Daoy (cell line): ENCODE measurements around the gene AMELX. TPM values are rescaled to one million over a fixed set of nuclear protein-coding genes. Genes with fewer than 3 reads are reported as not detected.

ENCODE experiments used
- DNase-seq: peaks from one replicate; pipeline ENCODE4 v3.0.0-alpha.2; 2015; ENCODE audit warnings: low read depth
- total RNA-seq: library from RNA; depleted of rRNA; stranded (reverse); fragments of >200 nt; shearing (Covaris generic); gene quantifications from 2 replicates; pipeline ENCODE4 v1.2.3, GENCODE V29; 2014; rRNA removed

The AMELX gene
- total RNA-seq, result not detected in 2 replicates

GRCh38 chrX:11293113-11293512, at the start of gene AMELX:
TSS of gene AMELX (plus strand) at chrX:11293413. CDS start at chrX:11294789, 1,376 bp downstream.
- DNase-seq, result no peak

GRCh38 chrX:11244636-11245035, 48.6 kb upstream of the AMELX start:
- no peak for DNase-seq

GRCh38 chrX:11254417-11255109, 38.6 kb upstream of the AMELX start:
- DNase-seq, result no peak

DNA sequence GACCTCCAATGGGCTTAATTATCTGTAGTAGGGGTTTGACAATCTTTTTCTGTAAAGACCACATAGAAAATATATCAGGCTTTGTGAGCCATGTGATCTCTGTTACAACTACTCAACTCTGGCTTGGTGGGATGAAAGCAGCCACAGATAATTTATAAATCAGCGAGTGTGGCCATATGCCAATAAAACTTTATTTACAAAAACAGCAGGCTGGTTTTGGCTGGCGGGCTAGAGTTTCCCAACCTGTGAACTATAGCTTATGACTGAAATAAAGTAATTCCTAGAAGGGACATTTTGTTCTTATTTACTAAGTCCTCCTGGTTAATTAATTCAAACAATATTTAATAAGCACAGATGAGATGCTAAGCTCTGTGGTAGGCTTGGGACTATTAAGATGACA, 35.9 kb upstream of the AMELX start:
- DNase-seq, result no peak

DNA sequence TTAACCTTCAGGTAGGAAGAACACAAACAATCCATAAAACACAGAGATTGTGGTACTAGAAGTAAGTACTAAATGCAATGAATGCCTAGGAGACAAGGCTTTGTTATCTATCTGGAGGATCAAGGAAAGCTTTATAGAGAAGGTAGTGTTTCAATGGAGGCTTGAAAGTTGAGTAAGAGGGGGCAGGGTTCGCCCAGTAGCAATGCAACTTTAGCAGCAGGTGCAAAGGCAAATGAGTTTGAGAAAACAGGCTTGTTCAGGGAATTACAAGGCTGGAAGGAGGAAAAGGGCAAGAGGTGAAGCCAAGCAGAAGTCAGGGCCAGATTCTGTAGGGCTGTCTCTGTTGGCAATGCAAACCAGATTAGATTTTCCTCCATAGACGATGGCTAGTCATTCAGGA, 35.5 kb upstream of the AMELX start:
- no peak for DNase-seq

- no peak for DNase-seq
Measured at GRCh38 chrX:11259437-11259836, 33.8 kb upstream of the AMELX start.

DNA sequence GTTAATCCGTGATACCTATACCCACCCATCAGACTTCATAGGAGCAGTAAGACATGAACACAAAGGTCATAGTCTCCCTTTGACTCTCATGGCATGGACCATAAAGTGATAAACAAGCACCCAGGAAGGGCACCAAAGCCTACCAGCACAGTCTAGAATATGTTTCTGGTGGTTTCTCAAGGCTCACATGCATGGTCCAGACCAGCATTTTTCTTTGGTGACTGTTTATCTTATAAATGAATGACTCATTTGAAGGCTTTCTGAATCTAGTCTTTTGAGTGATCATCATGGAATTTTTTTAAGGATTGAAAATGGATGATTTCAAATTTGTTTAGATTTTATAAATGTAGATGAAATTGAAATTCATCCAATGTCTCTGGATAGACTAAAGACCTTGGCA, 32.0 kb upstream of the AMELX start:
- DNase-seq, result peak; percentile 14

- DNase-seq, result no peak
Measured at GRCh38 chrX:11264925-11265324, 28.3 kb upstream of the AMELX start.

GRCh38 chrX:11265352-11265751, 27.9 kb upstream of the AMELX start:
- DNase-seq, result no peak

- DNase-seq, result no peak
Measured at GRCh38 chrX:11266573-11267003, 26.6 kb upstream of the AMELX start.

DNA sequence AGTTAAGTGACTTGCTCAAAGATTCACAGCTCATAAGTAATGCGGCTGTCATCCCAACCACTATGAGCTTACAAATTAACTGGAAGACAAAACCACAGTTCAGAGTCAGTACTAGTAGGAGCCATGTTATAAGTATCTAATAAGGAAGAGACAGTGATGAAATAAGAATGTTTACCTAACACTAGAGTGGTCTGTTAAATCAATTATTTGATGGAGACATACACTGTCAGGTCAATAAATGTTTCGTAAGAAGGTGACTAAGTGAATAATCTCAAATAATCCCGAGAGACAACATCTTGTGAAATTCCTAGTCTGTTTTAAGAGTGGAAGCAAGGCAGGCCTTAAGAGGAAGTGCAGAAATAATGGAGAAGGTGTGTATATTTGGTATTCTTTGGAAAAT, 25.8 kb upstream of the AMELX start:
- DNase-seq, result no peak

- DNase-seq, result no peak
Measured at GRCh38 chrX:11269006-11269405, 24.2 kb upstream of the AMELX start.

GRCh38 chrX:11269996-11270395, 23.2 kb upstream of the AMELX start:
- DNase-seq, result no peak

DNA sequence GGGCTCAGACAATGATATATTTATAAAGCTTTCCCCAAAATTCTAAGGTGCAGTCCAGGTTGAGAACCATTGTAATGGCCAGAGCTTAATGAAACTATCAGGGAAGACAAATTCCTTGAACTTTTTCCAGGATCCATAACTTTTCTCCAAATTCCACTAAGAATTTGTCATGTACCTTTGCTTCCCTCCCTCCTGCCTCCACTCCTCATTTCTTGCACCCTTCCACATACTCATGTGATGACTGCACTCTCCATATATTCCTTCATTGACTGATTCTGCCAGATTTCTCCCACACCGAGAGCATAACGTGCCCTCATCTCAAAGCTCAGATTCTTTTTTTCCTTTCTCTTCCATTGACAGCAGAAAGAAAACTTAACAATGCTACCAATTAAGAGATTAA, 20.9 kb upstream of the AMELX start:
- no peak for DNase-seq

DNA sequence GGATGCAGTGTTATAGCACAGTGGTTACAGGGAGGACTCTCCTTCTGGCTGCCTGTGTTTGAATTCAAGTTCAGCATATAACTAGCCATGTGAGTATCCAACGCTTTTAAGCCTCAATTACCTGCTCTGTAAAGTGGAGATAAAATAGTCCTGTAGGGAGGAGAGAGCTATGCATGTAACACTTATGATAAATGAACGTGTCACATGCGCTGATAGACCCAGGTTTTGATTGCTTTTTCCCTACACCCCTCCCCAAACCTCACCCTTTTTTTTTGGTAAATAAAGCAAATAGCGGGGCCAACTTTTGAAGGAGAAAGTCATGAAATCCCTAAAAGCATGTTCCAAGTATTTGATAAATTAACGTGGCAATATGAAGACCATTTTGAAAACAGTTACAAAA, 20.4 kb upstream of the AMELX start:
- DNase-seq, result no peak

GRCh38 chrX:11273544-11273943, 19.7 kb upstream of the AMELX start:
- peak; percentile 16 for DNase-seq

DNA sequence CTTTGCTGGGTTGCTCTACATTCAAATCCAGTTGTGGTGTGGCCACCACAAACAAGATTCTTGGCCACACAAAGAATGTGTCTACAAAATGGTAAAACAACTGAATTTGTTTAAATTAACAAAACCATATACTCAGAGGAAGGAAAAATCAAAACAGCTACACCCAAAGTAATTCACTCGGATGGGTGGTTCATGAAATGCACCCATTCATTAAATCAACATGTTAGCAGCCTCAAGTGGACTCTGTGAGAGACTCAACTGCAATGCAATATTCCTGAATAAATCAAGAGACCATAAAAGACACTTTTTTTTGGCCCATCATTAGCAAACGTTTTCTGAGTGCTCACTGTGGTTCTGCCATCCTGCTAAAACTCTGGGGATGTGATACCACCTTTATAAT, 11.2 kb upstream of the AMELX start:
- DNase-seq, result no peak

- no peak for DNase-seq
Measured at GRCh38 chrX:11285651-11286050, 7.6 kb upstream of the AMELX start.

DNA sequence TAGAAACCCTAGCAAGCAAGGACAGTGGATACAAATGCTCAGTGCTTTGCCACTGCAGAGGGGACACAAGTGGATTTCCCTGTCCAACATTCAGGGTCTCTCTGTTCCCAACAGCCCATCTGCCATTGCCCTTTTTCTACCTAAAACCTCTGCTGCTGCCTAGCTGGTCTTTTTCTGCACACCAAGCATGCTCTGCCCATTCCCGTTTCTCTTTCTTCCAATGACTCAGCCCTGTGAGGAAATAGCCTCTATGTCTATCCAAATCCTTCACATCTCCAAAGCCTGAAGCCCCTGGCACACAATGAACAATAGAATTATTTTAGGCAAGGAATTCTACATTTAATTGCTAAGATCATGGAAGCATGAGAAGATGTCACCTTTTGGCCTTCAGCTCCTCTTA, 5.7 kb upstream of the AMELX start:
- no peak for DNase-seq

DNA sequence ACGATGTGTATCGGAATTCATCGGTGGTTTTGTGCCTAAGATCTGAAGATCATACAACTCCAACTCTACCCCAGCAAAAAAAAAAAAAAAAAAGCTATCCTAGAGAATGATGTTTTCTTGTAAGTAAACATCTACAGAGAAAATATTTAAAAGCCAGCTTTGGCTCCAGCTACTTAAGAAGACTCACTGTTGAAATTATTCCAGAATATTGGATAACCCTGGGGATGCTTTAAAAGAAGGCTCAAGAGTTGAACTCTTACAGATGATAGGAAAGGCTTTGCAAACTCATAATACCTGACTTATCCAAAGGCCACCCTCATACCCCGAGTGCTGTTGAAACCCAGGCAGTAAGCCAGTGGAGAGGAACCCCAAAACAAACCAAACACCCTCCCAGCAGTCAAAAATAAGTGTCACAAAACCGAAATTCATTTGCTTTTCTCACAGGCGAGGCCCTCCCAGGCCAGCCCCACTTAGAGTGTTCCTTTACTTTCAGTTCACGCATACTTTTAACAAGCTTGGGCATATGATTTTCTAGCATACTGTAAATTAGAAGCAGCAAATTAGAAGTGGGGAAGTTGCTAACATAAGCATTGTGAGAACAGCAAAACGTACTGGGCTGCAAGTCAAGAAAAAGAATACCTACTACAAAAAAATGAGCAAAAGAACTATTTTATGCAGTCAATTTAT, 2.7 kb upstream of the AMELX start:
- DNase-seq, result no peak

- DNase-seq, result no peak
Measured at GRCh38 chrX:11296051-11296450, 2.8 kb downstream of the AMELX start.

DNA sequence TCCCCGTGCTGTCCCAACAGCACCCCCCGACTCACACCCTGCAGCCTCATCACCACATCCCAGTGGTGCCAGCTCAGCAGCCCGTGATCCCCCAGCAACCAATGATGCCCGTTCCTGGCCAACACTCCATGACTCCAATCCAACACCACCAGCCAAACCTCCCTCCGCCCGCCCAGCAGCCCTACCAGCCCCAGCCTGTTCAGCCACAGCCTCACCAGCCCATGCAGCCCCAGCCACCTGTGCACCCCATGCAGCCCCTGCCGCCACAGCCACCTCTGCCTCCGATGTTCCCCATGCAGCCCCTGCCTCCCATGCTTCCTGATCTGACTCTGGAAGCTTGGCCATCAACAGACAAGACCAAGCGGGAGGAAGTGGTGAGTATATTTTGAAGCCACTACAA, 5.4 kb downstream of the AMELX start:
- no peak for DNase-seq

- DNase-seq, result no peak
Measured at GRCh38 chrX:11304829-11305228, 11.6 kb downstream of the AMELX start.

- no peak for DNase-seq
Measured at GRCh38 chrX:11305641-11306040, 12.4 kb downstream of the AMELX start.
